ENCODE data around the gene PERCC1. TPM values are rescaled to one million over a fixed set of nuclear protein-coding genes. Genes with fewer than 3 reads are reported as not detected.

PERCC1 gene
- total and polyA plus RNA-seq, 9 of the 15 experiments (the other 6 are each of a cell fraction or from before 2014, with no cell fraction given) = not detected

DNA sequence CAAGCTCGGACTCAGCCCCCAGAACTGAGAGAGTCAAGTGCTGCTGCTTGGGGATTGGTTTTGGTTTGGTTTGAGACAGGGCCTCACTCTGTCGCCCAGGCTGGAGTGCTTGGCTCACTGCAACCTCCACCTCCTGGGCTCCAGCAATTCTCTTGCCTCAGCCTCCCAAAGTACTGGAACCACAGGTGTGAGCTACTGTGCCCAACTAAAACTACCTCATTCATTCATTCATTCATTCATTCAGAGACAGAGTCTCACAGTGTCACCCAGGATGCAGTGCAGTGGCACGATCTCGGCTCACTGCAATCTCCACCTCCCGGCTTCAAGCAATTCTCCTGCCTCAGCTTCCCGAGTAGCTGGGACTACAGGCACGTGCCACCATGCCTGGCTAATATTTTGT lies 41.1 kb upstream of the PERCC1 start:
- no TSS peak for BruUV-seq (replicated peaks)

DNA sequence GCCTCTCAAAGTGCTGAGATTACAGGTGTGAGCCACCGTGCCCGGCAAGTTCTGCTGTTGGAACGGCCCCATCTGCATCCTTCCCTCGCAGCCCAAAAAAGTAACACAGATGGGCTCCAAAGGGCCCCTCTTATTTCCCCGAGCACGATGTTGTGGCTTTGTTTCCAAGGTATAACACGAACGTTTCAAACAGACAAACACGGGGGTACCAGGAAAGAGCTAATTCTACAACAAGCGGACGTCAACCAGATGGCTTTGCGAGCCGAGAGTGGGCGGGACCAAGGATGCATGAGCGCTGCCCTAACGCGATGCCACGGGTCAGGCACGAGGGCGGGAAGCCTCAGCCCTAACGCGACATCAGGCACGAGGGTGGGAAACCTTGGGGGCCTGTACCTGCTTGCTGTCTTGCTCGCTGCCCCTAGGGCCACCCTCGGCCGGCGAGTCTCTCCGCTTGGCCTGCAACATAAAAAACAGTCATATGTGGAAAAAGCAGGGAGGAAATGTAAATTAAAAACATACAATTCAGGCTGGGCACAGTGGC lies 40.6 kb upstream of the PERCC1 start:
- ChIA-PET CTCF (ENCODE audit: low intra/inter-chr PET ratio) (no interaction called here), POLR2A (interaction anchor here (0.6 to 5.9 kb wide), 4 partner anchors 11 to 184 kb away, joined by 3 to 48 read pairs (median 4); no protein-coding TSS in a partner anchor)
- Histone ChIP-seq H2AFZ (ENCODE audit: low read depth, low read length) (no peak overlapping the region), H3K9me1 (ENCODE audit: control insufficient read depth, insufficient read depth, low read length) (no peaks in the 10 kb centered on the region), H3K27ac (ENCODE audit: extremely low read depth, low read depth, low read length) (no peak overlapping the region), H3K9me3 (replicated peaks; ENCODE audit: control insufficient read depth, insufficient read depth, low read depth, low read length) (no peaks in the 10 kb centered on the region), H3K27me3 (ENCODE audit: control insufficient read depth in 2 of 2, insufficient read depth in 2 of 2, low read length in 2 of 2) (no peaks in the 10 kb centered on the region), H3K9ac (ENCODE audit: insufficient read depth in 1 of 2, low read depth in 2 of 2, low read length in 2 of 2) (peak overlapping the region in 1 of 2 experiments; percentile 43; a peak in 2 of 4 replicates), H4K20me1 (replicated peaks; ENCODE audit: control insufficient read depth, insufficient read depth, low read length) (no peaks in the 10 kb centered on the region), H3K4me3 (no peak overlapping the region), H3K4me1 (replicated peaks in 1 of 2; ENCODE audit: control insufficient read depth in 2 of 2, insufficient read depth in 2 of 2, low read length in 2 of 2) (peaks cover 0 to 36% of the 10 kb centered on the region in 2 experiments; a peak in 2 of 5 replicates), H3K36me3 (ENCODE audit: control insufficient read depth, insufficient read depth, low read length) (no peaks in the 10 kb centered on the region), H3K4me2 (ENCODE audit: insufficient read depth, low read length) (no peak overlapping the region), H3K79me2 (ENCODE audit: control insufficient read depth, insufficient read depth, low read length) (no peaks in the 10 kb centered on the region)
- WGBS (ENCODE audit: insufficient coverage, low coverage, missing lambda C conversion rate) = 70% methylated on average over 26 of the region's 28 CpGs
- no peak for TF ChIP-seq CHD1 (IDR thresholded peaks at IDR 0.05; ENCODE audit: low read length)
- ATAC-seq (no peak), DNase-seq (ENCODE audit: extremely low read depth in 1 of 4, low spot score in 3 of 4) (no peak), FAIRE-seq (no peak)
- no TSS peak for BruUV-seq (replicated peaks)
- intact Hi-C loops (cut with micrococcal nuclease) = no loop called here
- in situ Hi-C loops (cut with MboI) = no loop called here

More for the DNA sequence above, 41.1 kb upstream of the PERCC1 start:
- in situ Hi-C loops (cut with MboI) = no loop called here
- FAIRE-seq = no peak
- Histone ChIP-seq H3K9me1 (ENCODE audit: control insufficient read depth, insufficient read depth, low read length) (no peaks in the 10 kb centered on the region), H3K4me1 (replicated peaks in 1 of 2; ENCODE audit: control insufficient read depth in 2 of 2, insufficient read depth in 2 of 2, low read length in 2 of 2) (peaks cover 0 to 41% of the 10 kb centered on the region in 2 experiments; a peak in 2 of 5 replicates), H3K9ac (ENCODE audit: insufficient read depth in 1 of 2, low read depth in 2 of 2, low read length in 2 of 2) (peak overlapping the region in 1 of 2 experiments; percentile 64; a peak in 1 of 4 replicates), H3K4me2 (ENCODE audit: insufficient read depth, low read length) (no peak overlapping the region), H3K27ac (ENCODE audit: extremely low read depth, low read depth, low read length) (no peak overlapping the region), H2AFZ (ENCODE audit: low read depth, low read length) (no peak overlapping the region), H3K27me3 (ENCODE audit: control insufficient read depth in 2 of 2, insufficient read depth in 2 of 2, low read length in 2 of 2) (no peaks in the 10 kb centered on the region), H3K4me3 (no peak overlapping the region), H3K9me3 (replicated peaks; ENCODE audit: control insufficient read depth, insufficient read depth, low read depth, low read length) (no peaks in the 10 kb centered on the region), H4K20me1 (replicated peaks; ENCODE audit: control insufficient read depth, insufficient read depth, low read length) (no peaks in the 10 kb centered on the region), H3K79me2 (ENCODE audit: control insufficient read depth, insufficient read depth, low read length) (no peaks in the 10 kb centered on the region), H3K36me3 (ENCODE audit: control insufficient read depth, insufficient read depth, low read length) (no peaks in the 10 kb centered on the region)
- DNase-seq (ENCODE audit: extremely low read depth in 1 of 4, low spot score in 3 of 4) = no peak
- 58% methylated on average over 5 of the region's 7 CpGs for WGBS (ENCODE audit: insufficient coverage, low coverage, missing lambda C conversion rate)
- ChIA-PET CTCF (ENCODE audit: low intra/inter-chr PET ratio) (no interaction called here), POLR2A (interaction anchor here (0.6 to 5.9 kb wide), 4 partner anchors 10 to 380 kb away, joined by 3 to 48 read pairs (median 4); no protein-coding TSS in a partner anchor)
- no peak for TF ChIP-seq ZNF133 (CRISPR knock-in tag; IDR thresholded peaks at IDR 0.05)
- TF ChIP-seq ZNF24 (IDR thresholded peaks at IDR 0.05) = peak; percentile 88
- intact Hi-C loops (cut with micrococcal nuclease) = no loop called here
- ATAC-seq = no peak

Data from K562 (cell line).